ENCODE measurements around the gene AOPEP.
"Not testable (repeated sequence)": the region's sequence is repeated elsewhere in the genome, so short reads cannot be mapped to it uniquely, and the experiment has no call there.

AOPEP gene

DNA sequence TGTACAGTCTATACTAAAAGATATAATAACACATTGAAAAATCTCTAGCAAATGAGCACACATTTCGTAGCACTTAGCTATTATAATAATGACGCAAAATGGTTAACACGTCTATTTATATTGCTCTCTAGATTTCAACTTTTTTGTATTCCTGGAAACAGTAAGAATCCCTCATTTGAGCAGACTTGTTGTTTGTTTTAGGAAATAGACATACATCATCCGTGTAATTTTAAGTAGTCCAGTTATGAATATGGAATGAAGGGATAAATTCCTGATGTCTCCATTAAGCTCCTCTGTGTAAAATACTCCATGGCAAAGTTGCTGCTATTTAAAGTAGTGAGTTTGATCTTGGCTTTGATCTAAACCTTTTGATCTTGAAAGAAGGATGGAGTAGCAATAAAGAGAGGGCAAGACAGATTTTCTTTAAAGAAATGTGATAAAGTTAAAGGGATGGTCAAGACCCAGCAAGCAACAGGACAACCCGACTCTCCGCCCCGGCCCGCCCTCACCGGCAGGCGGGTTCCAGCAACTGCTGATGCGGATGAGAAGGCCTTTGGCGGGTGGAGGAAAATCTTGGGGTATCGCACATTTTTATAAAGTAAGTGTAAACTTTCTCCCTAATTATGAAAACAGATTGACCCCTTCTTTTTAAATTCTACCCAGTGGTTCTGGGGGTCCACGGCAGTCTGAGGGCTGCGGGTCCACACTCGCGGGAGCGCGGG, 277.4 kb downstream of the AOPEP start:
- peak in 1 of 2 experiments; percentile 5 for DNase-seq

DNA sequence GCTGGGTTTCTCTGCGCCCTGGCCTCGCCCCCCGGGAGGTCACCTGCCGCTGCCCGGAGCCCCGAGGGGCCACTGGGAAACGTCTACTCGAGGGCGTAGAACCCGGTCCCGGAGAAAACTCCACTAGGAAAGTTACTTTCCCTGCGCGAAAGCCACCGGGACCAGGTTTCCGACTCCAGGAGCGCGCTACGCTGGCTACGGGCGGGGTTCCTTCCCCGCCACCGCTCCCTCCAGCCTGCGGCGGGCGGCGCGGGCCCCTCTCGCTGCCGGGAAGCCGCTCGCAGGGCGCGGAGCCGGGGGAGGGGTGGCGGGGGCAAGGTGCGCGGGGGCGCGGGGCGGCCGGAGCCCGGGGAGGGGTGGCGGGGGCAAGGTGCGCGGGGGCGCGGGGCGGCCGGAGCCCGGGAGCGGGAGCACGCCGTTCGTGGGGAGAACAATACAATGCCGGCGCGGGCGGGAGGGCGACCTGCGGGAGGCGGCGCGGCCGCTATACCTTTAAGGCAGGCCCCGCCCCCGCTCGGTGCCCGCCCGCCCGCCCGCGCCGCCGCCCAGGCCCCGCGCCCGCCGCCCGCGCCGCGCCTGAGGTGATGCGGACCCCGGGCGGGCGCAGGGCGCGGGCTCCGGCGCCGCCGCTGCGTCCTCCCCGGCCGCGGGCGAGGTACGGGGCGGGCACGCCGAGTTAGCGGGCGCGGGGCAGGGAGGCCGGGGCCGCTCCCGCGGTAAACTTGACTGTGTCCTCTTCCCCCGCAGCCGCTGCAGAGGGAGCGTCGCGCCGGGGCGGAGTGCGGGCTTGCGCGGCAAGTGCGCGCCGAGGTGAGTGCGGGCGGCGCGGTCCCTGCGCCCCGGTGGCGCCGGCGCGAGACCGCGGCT, 278.1 kb downstream of the AOPEP start:
- peak in 1 of 2 experiments; percentile 6 for DNase-seq

DNA sequence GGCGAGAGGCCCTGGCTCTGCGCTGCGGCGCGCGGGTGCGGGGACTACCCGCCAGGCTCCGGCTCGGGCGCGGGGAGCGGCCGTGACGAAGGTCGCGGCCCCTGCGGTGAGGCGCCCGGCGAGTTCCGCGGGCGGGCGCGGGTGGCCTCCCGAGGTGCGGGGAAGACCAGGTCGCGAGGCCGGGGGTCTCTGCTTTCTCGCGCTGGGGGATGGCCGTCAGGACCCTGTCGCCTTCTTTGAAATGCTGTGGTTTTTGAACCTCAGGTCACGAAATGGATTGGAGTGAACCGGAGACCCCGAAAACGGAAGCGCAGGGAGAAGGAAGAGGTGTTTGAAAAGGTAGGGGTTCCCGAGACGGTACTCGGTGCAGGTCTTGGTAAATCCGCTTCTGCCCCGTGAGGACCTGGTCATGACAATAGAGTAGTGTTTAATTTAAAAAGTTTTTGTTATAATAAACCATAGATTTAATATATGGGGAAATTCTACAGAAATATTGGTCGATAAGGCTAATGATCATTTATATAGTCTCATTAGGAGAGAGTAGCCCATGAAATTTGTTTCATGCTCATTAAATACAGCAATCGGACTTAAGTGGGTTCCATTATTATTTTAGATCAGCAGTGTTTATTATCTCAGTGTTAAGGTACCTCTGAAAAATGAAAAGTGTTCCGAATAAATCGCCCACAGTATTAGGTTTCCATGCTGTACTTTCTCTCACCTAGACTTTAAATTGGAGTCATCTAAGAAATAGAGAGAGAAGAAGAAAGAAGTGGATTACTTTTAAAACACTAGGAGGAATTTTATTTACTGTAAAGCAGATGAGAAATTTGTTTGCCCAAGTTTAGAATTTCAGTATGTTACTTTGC, 279.0 kb downstream of the AOPEP start:
- no peak for DNase-seq

DNA sequence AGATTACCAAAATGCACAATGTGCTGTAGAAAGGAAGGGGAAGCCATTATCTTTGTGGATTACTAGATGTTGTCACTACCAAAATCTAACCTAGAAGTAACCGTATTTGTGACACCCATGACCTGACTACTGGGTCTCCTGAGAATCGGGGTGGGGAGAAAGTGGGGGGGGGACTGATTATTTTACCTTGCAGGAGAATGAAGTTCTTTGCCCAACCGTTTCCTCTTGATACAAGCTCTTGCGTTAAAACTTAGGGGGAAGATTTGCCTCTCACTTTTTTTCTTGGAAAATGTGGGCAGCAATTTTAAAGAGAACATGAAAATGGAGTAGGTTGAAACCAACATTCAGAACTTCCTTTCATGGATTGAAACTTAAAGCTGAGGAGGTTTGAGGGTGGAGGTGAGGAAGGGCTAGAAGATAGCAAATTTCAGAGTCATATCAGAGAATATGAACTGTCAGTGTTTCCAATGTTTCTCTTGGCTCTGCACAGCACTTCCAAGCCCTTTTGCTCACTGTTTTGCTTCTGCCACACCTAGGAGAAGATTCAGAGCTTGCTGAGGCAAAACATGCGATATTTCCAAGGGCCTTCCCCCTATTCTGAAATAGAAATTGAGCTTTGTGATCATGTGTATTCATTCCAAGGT, 280.8 kb downstream of the AOPEP start:
- DNase-seq, result no peak

DNA sequence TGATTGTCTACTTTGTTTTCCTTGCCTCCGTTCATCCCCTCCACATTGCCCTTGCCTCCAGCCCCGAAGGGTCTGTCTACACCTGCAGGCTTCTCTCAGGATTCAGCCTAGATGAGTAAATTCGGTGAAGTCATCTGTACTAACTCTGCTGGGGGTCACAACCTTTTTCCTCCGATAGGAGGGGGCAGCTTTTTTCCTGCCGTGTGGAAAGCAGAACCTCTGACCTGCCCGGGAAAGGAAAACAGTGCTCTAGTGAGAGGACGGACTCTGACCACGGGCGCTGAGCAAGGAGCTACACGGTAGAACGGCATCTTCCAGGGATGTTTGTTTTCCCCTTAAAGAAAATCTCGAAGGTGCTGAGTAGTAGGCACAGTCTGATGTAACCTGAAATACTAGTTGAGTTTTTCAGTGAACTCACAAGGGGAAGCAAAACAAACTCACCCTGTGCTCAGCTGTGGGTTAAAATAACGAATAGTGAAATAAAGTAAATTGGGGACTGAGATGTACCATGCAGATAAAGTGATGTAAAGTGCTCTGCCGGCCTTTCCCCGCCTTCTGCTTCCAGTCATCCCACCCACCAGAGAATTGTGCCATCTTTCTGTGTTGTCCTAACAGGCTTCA, 281.8 kb downstream of the AOPEP start:
- DNase-seq, result no peak

DNA sequence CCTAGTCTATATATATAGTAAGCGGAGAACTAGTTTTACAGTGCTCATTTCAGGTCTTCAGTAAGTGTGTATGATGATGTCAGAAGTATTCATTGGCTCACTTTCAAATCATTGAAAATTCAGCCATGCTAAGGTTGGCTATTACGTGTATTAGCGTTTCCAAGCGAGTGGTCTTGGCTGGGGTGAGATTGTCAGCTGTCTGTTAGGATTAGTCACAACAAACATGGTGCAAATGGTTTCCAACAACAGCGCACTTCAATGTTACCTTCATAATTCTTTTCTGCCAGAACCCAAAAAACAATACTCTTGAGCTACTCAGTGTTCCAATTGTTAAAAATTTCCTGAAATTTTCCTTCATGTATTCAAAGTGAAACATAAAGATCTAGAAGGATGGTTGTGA, 283.0 kb downstream of the AOPEP start:
- DNase-seq, result no peak

DNA sequence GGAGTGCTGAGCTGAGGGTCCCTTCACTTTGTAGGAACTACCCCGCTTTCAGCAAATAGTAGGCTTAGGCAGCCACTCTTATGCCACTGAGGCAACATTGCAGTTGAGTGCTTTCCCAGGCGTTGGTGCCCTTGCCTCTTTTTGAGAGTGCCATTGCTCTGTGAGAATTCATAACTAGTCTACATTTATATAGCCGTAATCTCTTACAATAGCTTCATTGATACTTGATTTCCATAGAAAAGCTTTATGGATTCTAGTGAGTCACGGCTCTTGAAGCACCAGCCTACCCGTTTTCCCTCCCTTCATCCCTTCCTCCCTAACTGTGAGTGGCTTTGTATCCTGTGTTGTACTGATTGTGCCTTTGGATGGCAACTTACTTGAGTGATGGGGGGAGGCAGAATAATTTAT, 283.9 kb downstream of the AOPEP start:
- no peak for DNase-seq

DNA sequence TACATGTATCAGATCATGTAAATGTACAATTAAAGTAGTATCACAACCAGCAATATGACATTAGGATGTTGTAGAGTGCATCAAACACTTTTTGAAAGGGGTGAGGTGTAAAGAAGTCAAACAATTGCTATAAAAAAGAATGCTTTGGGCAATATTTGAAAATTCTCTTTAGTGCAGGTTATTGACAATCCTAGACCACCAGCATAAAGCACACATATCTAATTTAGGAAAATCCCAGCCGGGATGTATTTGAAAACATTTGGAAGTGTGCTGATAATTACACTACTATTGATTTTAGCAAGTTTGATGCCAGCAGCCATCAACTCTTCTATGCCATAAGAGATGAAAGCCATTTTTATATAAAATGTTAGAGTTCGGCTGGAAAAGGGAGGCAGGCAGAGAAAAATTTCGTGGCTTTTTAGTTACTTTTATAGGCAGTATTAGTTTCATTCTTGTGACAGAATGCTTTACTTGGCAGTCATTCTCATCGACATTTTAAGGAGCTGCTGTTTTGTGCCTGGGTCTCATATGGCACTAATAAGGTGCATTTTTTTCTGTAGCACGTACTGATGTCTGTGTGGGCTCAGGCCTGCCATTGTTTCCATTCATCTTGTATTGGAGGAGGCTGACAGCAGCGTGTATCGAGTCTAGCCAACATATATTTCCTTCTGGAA, 285.7 kb downstream of the AOPEP start:
- no peak for DNase-seq

DNA sequence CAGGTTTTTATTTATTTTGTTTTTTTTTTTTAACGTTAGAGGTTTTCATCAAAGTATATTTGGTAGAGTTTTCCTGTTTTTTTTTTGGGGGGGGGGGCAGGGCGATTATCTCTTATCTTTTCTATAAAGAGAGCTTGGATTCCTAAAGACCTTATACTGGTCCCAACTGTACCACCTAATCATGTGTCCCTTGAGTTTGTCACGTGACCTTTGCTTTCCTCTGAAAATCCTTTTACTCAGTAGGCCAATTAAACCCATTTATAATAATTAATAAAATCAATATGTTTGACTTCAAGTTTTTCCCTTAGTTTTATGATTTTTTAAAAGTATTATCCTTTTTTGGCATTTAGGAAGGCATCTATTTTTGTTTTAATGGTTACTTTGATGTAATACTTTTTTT, 286.4 kb downstream of the AOPEP start:
- DNase-seq, result no peak

DNA sequence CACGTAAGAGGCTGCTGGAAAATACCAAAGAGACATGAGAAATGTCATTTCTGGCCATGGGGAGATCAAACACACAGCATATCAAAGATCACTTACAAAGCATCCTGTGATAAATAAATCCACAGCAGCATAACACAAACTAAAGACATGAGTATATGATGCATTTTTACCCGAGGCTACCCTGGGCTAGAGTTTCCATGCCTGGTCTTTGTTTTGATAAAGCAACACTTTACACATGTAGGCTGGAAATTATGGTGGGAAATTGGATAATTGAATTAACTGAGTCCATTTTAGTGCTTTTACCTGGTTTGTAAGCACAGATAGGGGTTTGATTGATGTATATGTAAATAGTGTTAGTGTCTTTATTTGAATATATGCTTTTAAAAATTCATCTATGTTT, 288.4 kb downstream of the AOPEP start:
- no peak for DNase-seq

DNA sequence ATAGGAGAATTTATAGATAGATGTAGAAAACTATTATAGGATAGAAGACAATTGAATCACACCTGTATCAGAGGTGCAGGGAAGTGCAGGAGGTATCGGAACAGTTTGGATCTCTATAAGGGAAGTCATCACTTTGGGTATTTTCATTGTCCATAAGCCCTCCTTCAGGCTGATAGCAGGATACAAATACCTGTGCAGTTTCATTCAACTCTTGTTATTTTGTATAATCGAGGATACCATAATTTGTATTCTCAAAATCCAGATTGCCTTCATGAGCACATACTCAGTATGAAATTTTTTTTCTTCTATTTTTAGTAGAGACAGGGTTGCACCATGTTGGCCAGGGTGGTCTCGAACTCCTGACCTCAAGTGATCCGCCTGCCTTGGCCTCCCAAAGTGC, 289.1 kb downstream of the AOPEP start:
- DNase-seq, result no peak

DNA sequence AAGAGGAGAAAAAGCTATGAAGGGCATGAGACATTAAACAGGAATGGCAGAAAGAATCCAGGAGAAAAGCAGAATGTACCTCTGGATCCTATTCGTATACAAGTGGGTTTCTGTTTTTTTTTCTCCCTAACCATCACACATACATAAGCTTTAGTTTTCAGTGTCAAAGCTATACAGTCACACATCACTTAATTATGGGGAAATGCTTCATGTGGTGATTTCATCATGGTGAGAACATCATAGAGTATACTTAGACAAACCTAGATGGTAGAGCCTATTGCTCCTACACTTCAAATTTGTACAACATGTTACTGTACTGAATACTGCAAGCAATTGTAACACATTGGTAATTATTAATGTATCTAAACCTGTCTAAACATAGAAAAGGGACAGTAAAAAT, 290.6 kb downstream of the AOPEP start:
- no peak for DNase-seq

DNA sequence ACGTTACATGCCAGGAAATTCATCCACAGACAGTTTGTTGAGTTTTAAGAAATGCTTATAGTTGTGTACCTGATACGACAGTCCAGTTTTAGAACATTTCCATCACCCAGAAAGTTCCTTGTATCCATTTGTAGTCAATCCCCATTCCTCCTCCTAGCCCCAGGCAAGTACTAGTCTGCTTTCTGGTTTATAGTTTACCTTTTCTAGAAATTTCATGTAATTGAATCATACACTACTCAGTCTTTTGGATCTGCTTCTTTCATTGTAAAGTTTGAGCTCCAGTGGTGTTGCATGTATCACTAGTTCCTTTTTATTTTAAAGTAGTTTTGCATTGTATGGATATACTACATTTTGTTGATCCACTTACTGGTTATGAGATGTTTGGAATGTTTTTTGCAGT, 291.2 kb downstream of the AOPEP start:
- DNase-seq, result no peak

DNA sequence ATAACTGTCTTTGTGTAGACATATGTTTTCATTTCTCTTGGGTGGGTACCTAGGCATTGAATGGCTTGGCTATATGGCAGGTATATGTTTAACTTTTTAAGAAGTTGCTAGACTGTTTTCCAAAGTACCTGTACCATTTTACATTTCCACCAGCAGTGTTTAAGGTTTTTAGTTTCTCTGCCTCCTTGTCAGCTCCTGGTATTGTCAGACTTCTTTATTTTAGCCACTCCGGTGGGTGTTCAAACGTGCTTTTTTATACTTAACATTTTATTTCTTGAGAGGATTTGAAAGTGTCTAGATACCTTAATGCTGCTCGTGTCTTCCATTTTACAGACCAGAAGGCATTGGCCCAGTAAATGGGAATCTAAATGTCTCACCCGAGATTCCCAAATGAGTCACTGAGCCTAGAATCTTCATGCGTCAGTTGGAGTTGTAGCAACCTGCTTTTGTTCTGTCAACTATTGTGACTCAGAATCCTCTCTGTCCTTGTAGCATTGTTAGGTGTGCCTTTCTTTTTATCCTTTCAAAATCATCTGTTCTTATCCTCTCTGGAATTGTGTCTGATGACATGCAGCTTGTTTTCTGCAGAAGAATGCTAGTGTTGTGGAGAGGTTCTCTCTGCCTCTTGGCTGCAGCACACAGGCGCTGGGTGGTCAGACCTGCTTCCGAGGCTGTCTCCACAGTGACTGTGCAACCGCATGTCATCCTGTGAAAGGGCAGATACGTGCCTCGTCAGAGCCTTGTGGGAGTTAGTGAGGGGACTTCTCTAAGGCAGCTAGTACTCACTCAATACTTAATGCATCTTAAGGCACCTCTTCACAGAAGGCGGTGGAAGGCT, 291.8 kb downstream of the AOPEP start:
- no peak for DNase-seq

DNA sequence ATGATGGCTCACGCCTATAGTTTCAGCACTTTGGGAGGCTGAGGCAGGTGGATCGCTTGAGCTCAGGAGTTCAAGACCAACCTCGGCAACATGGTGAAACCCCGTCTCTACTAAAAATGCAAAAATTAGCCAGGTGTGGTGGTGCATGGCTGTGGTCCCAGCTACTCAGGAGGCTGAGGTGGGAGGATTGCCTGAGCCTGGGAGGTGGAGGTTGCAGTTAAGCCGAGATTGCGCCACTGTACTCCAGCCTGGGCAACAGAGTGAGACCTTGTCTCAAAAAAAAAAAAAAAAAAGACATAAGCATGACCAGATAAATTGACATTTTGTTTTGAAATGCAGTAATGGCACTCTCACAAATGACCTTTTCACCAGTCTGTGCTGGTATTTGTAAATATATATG, 294.1 kb downstream of the AOPEP start:
- not testable (repeated sequence) for DNase-seq

DNA sequence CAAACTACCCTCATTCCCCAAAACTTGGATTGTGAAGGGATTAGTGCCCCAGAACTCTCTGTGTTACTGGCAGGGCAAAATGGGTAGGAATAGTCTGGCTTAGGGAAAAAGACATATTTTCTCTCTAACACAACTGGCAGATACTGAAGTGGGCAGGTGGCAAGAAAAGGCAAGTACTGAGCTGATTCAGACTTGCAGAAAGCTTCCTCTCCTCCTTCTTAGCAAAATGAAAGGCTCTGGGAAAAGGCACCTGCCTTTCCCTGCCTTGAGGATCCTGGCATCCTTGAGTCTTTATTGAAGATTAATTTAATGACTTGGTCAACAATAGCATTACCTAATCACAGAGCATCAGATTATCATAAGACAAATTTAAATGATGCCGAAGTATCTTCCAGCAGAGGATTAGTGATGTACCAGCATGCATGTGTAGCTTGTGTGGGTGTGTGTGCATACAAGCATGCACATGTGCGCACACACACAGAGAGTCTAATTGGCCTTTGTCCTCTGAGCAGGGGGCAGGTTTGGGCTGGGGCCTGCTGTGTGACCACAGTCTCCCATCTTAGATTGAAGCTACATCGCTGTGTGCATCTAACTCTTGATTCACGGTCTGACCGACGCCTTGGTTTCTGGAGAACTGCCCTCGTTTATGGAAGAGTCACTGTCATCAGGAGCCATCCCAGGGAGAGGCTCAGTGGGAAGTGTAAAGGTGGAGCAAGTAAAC, 294.8 kb downstream of the AOPEP start:
- DNase-seq, result no peak

DNA sequence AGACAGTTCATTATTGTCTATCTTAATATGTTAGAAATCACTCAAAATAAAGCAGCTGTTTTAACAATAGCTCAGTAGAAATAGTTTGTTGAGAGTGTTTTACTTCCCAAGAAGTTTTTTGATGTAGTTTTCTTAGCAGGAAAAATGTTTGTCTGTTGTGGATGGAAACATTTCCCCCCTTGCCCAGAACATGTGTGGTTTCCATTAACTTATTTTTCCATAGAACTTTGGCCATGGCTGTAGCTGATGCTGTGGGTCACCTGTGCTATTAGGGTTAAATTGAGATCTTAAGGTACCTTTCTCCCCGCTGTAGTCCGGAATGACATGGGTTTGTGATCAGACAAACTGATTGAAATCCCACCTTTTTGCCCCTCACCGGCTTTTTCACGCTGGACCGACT, 296.2 kb downstream of the AOPEP start:
- DNase-seq, result no peak

DNA sequence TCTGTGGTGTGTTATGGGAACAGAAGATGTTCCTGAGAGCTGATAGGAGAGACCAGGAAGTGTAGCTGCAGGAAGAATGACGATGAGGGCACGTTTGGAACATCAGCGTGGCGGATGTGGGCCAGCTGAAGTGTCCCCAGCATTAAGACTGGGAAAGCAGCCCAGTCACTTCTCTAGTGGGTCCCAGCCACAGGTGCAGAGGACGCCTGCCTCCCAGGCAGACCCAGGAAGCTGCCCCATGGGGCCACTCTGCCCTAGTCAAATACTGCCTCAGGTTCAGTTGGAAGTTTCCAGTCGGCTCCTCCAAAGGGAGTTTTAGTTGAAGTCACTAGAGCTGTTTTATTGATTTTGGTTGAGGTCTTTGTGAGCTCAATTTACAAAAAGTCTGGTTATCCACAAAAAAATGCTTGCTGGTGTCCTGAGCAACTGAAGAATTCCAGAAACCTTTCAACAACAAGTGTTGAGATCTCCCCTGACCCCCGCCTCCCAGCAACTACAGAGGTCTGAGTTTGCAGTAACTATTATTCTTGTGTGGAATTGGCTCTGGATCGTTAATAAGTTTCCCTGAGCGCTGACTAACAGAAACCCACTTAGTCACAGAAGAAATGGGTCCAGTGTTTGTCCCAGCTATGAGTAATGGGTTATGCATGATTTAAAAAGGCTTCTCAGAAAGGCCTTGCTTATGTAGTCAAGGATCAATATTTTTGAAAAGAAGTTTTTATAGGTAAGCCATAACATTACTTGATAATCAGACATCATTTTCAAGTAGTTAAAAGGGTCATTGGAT, 296.9 kb downstream of the AOPEP start:
- no peak for DNase-seq

DNA sequence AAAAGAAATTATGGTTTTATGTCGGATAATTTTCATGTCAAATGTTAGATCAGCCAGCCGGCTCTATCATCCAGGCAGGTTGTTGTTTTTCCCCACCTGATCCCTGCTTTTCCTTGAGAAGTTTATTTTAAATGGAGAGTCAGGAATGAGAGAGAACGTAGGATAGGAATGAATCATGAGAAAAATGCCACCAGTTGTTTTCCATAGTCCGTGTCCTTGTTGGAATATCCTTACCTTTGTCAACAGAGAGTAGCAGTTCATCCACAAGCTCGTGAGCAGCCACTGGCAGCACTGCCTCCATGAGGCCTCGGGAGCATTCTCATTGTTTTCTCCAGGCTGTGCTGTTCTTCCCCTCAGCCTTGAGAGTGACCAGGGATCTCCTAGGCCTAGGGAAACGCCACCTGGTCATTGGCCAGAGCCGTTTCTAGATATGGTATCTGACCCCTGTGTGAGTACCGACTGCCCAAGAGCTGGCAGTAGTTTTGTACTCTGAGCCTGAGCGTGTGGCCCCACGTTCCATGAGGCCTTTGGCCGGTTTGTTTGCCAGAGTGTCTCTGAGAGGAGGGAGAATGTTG, 297.7 kb downstream of the AOPEP start:
- DNase-seq, result no peak

Data from Kasumi-1 (cell line).